Neural progenitor cell (in vitro differentiated cells): ENCODE measurements around the gene PPP1R27.

Source experiments
- EZH2 ChIP-seq: fragments of 200-600 bp; sonication (generic); IDR thresholded peaks from 2 replicates; pipeline ENCODE4 v1.6.1; 2017; ENCODE audit warnings: antibody characterized with exemption, mild to moderate bottlenecking, moderate library complexity
- TF ChIP-seq, protein P1 (sequence below): fragments of 200-600 bp; sonication (generic); IDR thresholded peaks from 2 replicates; pipeline ENCODE4 v1.5.1; 2017; ENCODE audit warnings: antibody characterized with exemption, mild to moderate bottlenecking

DNA sequence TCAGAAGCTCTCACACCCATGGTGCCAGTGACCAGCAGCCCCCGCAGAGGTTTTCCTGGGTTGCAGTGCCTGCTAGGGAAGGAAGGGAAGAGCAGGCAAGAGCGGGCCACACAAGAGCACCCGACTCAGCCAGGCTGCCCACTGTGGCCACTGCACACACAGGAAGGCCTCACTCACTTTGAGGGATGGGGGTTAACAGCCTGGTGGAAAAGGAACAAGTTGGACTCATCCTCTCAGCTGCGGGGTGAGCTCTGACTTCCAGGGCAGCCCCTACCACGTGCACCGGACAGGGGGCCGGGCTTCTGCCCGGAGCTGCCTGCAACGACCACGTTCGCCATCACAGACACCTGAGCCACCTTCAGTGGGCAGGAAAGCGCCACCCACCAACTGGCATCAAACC, 17.4 kb upstream of the PPP1R27 start:
- TF ChIP-seq, protein P1, sequence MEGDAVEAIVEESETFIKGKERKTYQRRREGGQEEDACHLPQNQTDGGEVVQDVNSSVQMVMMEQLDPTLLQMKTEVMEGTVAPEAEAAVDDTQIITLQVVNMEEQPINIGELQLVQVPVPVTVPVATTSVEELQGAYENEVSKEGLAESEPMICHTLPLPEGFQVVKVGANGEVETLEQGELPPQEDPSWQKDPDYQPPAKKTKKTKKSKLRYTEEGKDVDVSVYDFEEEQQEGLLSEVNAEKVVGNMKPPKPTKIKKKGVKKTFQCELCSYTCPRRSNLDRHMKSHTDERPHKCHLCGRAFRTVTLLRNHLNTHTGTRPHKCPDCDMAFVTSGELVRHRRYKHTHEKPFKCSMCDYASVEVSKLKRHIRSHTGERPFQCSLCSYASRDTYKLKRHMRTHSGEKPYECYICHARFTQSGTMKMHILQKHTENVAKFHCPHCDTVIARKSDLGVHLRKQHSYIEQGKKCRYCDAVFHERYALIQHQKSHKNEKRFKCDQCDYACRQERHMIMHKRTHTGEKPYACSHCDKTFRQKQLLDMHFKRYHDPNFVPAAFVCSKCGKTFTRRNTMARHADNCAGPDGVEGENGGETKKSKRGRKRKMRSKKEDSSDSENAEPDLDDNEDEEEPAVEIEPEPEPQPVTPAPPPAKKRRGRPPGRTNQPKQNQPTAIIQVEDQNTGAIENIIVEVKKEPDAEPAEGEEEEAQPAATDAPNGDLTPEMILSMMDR = no peak
- TF ChIP-seq EZH2 = no peak
